ENCODE measurements around the gene CPA5. TPM values are rescaled to one million over a fixed set of nuclear protein-coding genes. Genes with fewer than 3 reads are reported as not detected.

Gene CPA5
- total and polyA plus RNA-seq, 10 of the 15 experiments (the other 5 are each of a cell fraction or from before 2014, with no cell fraction given) = 0.06 to 0.52 (median 0.29) TPM; not detected in 2

DNA sequence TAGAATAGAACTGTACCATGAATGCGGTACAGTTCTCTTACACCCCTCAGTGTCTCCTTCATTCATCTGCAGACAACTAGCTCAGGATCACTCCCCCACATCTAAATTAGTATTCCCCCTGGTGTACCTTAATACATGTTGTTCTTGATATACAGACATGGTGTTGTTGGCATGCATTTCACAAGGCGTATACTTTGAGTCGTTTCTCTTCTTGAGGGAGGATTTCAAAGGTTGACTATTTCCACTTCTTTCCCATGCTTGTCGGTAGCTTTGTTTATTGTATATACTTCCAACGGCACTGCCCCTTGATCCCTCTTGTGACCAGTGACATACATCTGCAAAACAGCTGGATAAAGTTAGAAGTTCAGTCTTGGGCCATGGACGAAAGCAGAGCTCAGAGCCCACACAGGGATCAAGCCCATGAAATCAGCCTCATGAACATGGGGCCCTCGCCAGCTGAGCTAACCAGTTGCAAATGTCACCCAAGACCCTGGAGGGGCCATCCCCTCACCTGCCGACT lies 43.1 kb upstream of the CPA5 start:
- no TSS peak for BruUV-seq (replicated peaks)

More for the DNA sequence above, 43.1 kb upstream of the CPA5 start:
- ChIA-PET CTCF (interaction anchor here (0.6 kb wide), 1 partner anchor 91 kb away, joined by 3 read pairs; no protein-coding TSS in a partner anchor), RAD21 (ENCODE audit: unreplicated experiment) (no interaction called here), POLR2A (no interaction called here), SMC1A (ENCODE audit: uncharacterized antibody, unreplicated experiment) (interaction anchor here (0.6 to 1.6 kb wide), 2 partner anchors 24 to 53 kb away, joined by 3 to 4 read pairs; no protein-coding TSS in a partner anchor)
- H3K4me2 ChIP-seq (ENCODE audit: control insufficient read depth, insufficient read depth) = no peak overlapping the region
- DNase-seq (ENCODE audit: low read depth, low spot score) (no peak), ATAC-seq (no peak), FAIRE-seq (no peak)
- in situ Hi-C loops (cut with MboI) = no loop called here
- intact Hi-C loops (cut with micrococcal nuclease; ENCODE audit: unreplicated experiment) = no loop called here
- H3K9ac ChIP-seq (ENCODE audit: control insufficient read depth, insufficient read depth, low read length) = no peak overlapping the region
- 60% methylated on average over 8 of the region's 8 CpGs for WGBS (ENCODE audit: insufficient coverage, insufficient replicate concordance, low lambda C conversion rate, missing lambda C conversion rate)
- H3K27me3 ChIP-seq (replicated peaks in 1 of 2; ENCODE audit: control insufficient read depth in 2 of 2, insufficient read depth in 2 of 2, low read length in 1 of 2) = no peaks in the 10 kb centered on the region
- H3K27ac ChIP-seq (ENCODE audit: control insufficient read depth, insufficient read depth) = no peak overlapping the region
- no peaks in the 10 kb centered on the region for H3K36me3 ChIP-seq (ENCODE audit: control insufficient read depth in 2 of 2, insufficient read depth in 2 of 2, low read length in 1 of 2)
- TF ChIP-seq SREBF2 (IDR thresholded peaks at IDR 0.05; ENCODE audit: low read length) (no peak), SP1 (IDR thresholded peaks at IDR 0.05; ENCODE audit: low read depth, low read length) (no peak), ESRRA (IDR thresholded peaks at IDR 0.05; ENCODE audit: low read length) (no peak), NFYB (IDR thresholded peaks at IDR 0.05; ENCODE audit: insufficient read depth, low read depth, low read length) (no peak), BHLHE40 (IDR thresholded peaks at IDR 0.05; ENCODE audit: borderline replicate concordance in 1 of 2, low read depth in 2 of 2, low read length in 1 of 2) (no peak), CREM (IDR thresholded peaks at IDR 0.05; ENCODE audit: low read depth) (no peak), STAT1 (conservative IDR thresholded peaks at IDR 0.05) (no peak), DPF2 (IDR thresholded peaks at IDR 0.05) (no peak), RFX5 (IDR thresholded peaks at IDR 0.05; ENCODE audit: low read depth, low read length) (no peak), ZNF274 (IDR thresholded peaks at IDR 0.05; ENCODE audit: insufficient read depth, insufficient read length) (no peak), TCF7 (IDR thresholded peaks at IDR 0.05; ENCODE audit: borderline replicate concordance) (no peak), JUND (IDR thresholded peaks at IDR 0.05; ENCODE audit: low read depth, low read length) (no peak), KAT2A (conservative IDR thresholded peaks at IDR 0.05; ENCODE audit: control insufficient read depth, low read depth, low read length) (no peak), RCOR1 (conservative IDR thresholded peaks at IDR 0.05; ENCODE audit: low read depth, low read length) (no peak), CHD2 (IDR thresholded peaks at IDR 0.05; ENCODE audit: borderline replicate concordance, low read depth, low read length) (no peak)
- TF ChIP-seq, protein P1, sequence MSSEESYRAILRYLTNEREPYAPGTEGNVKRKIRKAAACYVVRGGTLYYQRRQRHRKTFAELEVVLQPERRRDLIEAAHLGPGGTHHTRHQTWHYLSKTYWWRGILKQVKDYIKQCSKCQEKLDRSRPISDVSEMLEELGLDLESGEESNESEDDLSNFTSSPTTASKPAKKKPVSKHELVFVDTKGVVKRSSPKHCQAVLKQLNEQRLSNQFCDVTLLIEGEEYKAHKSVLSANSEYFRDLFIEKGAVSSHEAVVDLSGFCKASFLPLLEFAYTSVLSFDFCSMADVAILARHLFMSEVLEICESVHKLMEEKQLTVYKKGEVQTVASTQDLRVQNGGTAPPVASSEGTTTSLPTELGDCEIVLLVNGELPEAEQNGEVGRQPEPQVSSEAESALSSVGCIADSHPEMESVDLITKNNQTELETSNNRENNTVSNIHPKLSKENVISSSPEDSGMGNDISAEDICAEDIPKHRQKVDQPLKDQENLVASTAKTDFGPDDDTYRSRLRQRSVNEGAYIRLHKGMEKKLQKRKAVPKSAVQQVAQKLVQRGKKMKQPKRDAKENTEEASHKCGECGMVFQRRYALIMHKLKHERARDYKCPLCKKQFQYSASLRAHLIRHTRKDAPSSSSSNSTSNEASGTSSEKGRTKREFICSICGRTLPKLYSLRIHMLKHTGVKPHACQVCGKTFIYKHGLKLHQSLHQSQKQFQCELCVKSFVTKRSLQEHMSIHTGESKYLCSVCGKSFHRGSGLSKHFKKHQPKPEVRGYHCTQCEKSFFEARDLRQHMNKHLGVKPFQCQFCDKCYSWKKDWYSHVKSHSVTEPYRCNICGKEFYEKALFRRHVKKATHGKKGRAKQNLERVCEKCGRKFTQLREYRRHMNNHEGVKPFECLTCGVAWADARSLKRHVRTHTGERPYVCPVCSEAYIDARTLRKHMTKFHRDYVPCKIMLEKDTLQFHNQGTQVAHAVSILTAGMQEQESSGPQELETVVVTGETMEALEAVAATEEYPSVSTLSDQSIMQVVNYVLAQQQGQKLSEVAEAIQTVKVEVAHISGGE (CRISPR knock-in tag; IDR thresholded peaks at IDR 0.05) = no peak
- H3K4me3 ChIP-seq = no peak overlapping the region
- H3K4me1 ChIP-seq (ENCODE audit: control insufficient read depth, insufficient read depth, low read length) = no peaks in the 10 kb centered on the region
- H3K79me2 ChIP-seq (ENCODE audit: control insufficient read depth, insufficient read depth, low read length) = no peaks in the 10 kb centered on the region
- no peak overlapping the region for H2AFZ ChIP-seq (ENCODE audit: control insufficient read depth, low read depth, low read length)
- H3K9me3 ChIP-seq (replicated peaks; ENCODE audit: control insufficient read depth, insufficient read depth, low read length) = no peaks in the 10 kb centered on the region
- no peaks in the 10 kb centered on the region for H4K20me1 ChIP-seq (ENCODE audit: control insufficient read depth, insufficient read depth)

Measured in GM12878 (cell line).